ENCODE data around the gene MGAT2.
"Not testable (repeated sequence)": the region's sequence is repeated elsewhere in the genome, so short reads cannot be mapped to it uniquely, and the experiment has no call there.

MGAT2 gene

GRCh38 chr14:49620182-49621113, at the start of gene MGAT2, which contains the start of gene RPL36AL:
Gene MGAT2 (plus strand): TSS chr14:49620799. CDS start chr14:49621269, 470 bp downstream.
Gene RPL36AL (minus strand): TSS chr14:49620626. CDS start chr14:49619104, 1,522 bp downstream.
- H3K4me1 Mint-ChIP-seq (ENCODE audit: low read depth), result peaks cover 66% of the 10 kb centered on the region
- peak; percentile 97 for DNase-seq
- no peaks in the 10 kb centered on the region for H3K27me3 Mint-ChIP-seq
- H3K9me3 Mint-ChIP-seq, result no peaks in the 10 kb centered on the region
- H3K27ac Mint-ChIP-seq, result peak within 1 kb of the TSS; percentile 99
- H3K4me3 Mint-ChIP-seq, result peak within 1 kb of the TSS; percentile 99
- peaks cover 93% of the 10 kb centered on the region for H3K36me3 Mint-ChIP-seq (ENCODE audit: low read depth)

GRCh38 chr14:49574038-49574437, 46.6 kb upstream of the MGAT2 start:
- Mint-ChIP-seq H3K27ac (no peak overlapping the region), H3K4me3 (no peak overlapping the region), H3K36me3 (ENCODE audit: low read depth) (peaks cover 81% of the 10 kb centered on the region), H3K9me3 (peaks cover 6% of the 10 kb centered on the region), H3K27me3 (no peaks in the 10 kb centered on the region), H3K4me1 (ENCODE audit: low read depth) (peaks cover 38% of the 10 kb centered on the region)
- no peak for DNase-seq

- H3K27ac Mint-ChIP-seq, result peak overlapping the region; percentile 65
Measured at GRCh38 chr14:49578141-49578540, 42.5 kb upstream of the MGAT2 start.

GRCh38 chr14:49579841-49580240, 40.8 kb upstream of the MGAT2 start:
- Mint-ChIP-seq H3K27me3 (no peaks in the 10 kb centered on the region), H3K27ac (peak overlapping the region; percentile 31), H3K36me3 (ENCODE audit: low read depth) (peaks cover 84% of the 10 kb centered on the region), H3K4me1 (ENCODE audit: low read depth) (peaks cover 69% of the 10 kb centered on the region), H3K9me3 (no peaks in the 10 kb centered on the region), H3K4me3 (no peak overlapping the region)
- no peak for DNase-seq

More at GRCh38 chr14:49578141-49578540, 42.5 kb upstream of the MGAT2 start:
- no peak for DNase-seq
- no peaks in the 10 kb centered on the region for H3K27me3 Mint-ChIP-seq
- H3K4me1 Mint-ChIP-seq (ENCODE audit: low read depth), result peaks cover 70% of the 10 kb centered on the region
- H3K4me3 Mint-ChIP-seq, result no peak overlapping the region
- H3K9me3 Mint-ChIP-seq, result no peaks in the 10 kb centered on the region
- H3K36me3 Mint-ChIP-seq (ENCODE audit: low read depth), result peaks cover 84% of the 10 kb centered on the region

GRCh38 chr14:49581209-49582112, 39.1 kb upstream of the MGAT2 start:
- Mint-ChIP-seq H3K4me3 (peak overlapping the region; percentile 92), H3K4me1 (ENCODE audit: low read depth) (peaks cover 66% of the 10 kb centered on the region)

GRCh38 chr14:49582113-49582977, 38.3 kb upstream of the MGAT2 start:
- Mint-ChIP-seq H3K4me3 (peak overlapping the region; percentile 92), H3K27ac (peak overlapping the region; percentile 100), H3K27me3 (peaks cover 4% of the 10 kb centered on the region), H3K9me3 (no peaks in the 10 kb centered on the region), H3K4me1 (ENCODE audit: low read depth) (peaks cover 64% of the 10 kb centered on the region), H3K36me3 (ENCODE audit: low read depth) (peaks cover 76% of the 10 kb centered on the region)
- peak; percentile 32 for DNase-seq

More at GRCh38 chr14:49581209-49582112, 39.1 kb upstream of the MGAT2 start:
- Mint-ChIP-seq H3K9me3 (no peaks in the 10 kb centered on the region), H3K27ac (peak overlapping the region; percentile 100), H3K27me3 (peaks cover 3% of the 10 kb centered on the region), H3K36me3 (ENCODE audit: low read depth) (peaks cover 84% of the 10 kb centered on the region)
- DNase-seq, result peak; percentile 48

- Mint-ChIP-seq H3K4me3 (peak overlapping the region; percentile 92), H3K36me3 (ENCODE audit: low read depth) (peaks cover 67% of the 10 kb centered on the region), H3K27me3 (peaks cover 4% of the 10 kb centered on the region), H3K27ac (peak overlapping the region; percentile 100), H3K9me3 (no peaks in the 10 kb centered on the region), H3K4me1 (ENCODE audit: low read depth) (peaks cover 58% of the 10 kb centered on the region)
- no peak for DNase-seq
Measured at GRCh38 chr14:49583629-49584028, 37.0 kb upstream of the MGAT2 start.

- H3K4me3 Mint-ChIP-seq, result peak overlapping the region; percentile 92
- peaks cover 54% of the 10 kb centered on the region for H3K4me1 Mint-ChIP-seq (ENCODE audit: low read depth)
- H3K27ac Mint-ChIP-seq, result peak overlapping the region; percentile 100
- H3K36me3 Mint-ChIP-seq (ENCODE audit: low read depth), result peaks cover 63% of the 10 kb centered on the region
- DNase-seq, result peak; percentile 46
- no peaks in the 10 kb centered on the region for H3K9me3 Mint-ChIP-seq
- H3K27me3 Mint-ChIP-seq, result peaks cover 4% of the 10 kb centered on the region
Measured at GRCh38 chr14:49584058-49584457, 36.5 kb upstream of the MGAT2 start.

GRCh38 chr14:49584981-49585640, 35.5 kb upstream of the MGAT2 start:
- H3K27me3 Mint-ChIP-seq, result not testable (repeated sequence)

GRCh38 chr14:49585803-49586672, 34.6 kb upstream of the MGAT2 start, which contains the start of gene RPS29:
Gene RPS29 (minus strand): TSS chr14:49586380. CDS start chr14:49586346, 34 bp downstream.
- H3K27me3 Mint-ChIP-seq, result peaks cover 4% of the 10 kb centered on the region
- H3K9me3 Mint-ChIP-seq, result no peaks in the 10 kb centered on the region
- peaks cover 42% of the 10 kb centered on the region for H3K4me1 Mint-ChIP-seq (ENCODE audit: low read depth)
- peak within 1 kb of the TSS; percentile 100 for H3K27ac Mint-ChIP-seq
- peak within 1 kb of the TSS; percentile 92 for H3K4me3 Mint-ChIP-seq
- DNase-seq, result peak; percentile 100
- H3K36me3 Mint-ChIP-seq (ENCODE audit: low read depth), result peaks cover 51% of the 10 kb centered on the region

More at GRCh38 chr14:49584981-49585640, 35.5 kb upstream of the MGAT2 start:
- DNase-seq, result peak; percentile 57
- not testable (repeated sequence) for H3K9me3 Mint-ChIP-seq
- Mint-ChIP-seq H3K36me3 (ENCODE audit: low read depth) (peaks cover 55% of the 10 kb centered on the region), H3K27ac (peak overlapping the region; percentile 100), H3K4me3 (peak overlapping the region; percentile 92), H3K4me1 (ENCODE audit: low read depth) (peaks cover 45% of the 10 kb centered on the region)

GRCh38 chr14:49586673-49587460, 33.7 kb upstream of the MGAT2 start:
- Mint-ChIP-seq H3K27ac (peak overlapping the region; percentile 100), H3K4me3 (peak overlapping the region; percentile 92), H3K4me1 (ENCODE audit: low read depth) (peaks cover 35% of the 10 kb centered on the region), H3K36me3 (ENCODE audit: low read depth) (peaks cover 44% of the 10 kb centered on the region), H3K9me3 (no peaks in the 10 kb centered on the region), H3K27me3 (peaks cover 4% of the 10 kb centered on the region)
- DNase-seq, result peak; percentile 76

- peaks cover 19% of the 10 kb centered on the region for H3K36me3 Mint-ChIP-seq (ENCODE audit: low read depth)
- no peaks in the 10 kb centered on the region for H3K9me3 Mint-ChIP-seq
- H3K4me1 Mint-ChIP-seq (ENCODE audit: low read depth), result peaks cover 13% of the 10 kb centered on the region
- no peak overlapping the region for H3K27ac Mint-ChIP-seq
- H3K4me3 Mint-ChIP-seq, result no peak overlapping the region
- no peak for DNase-seq
- peaks cover 4% of the 10 kb centered on the region for H3K27me3 Mint-ChIP-seq
Measured at GRCh38 chr14:49589387-49589786, 31.2 kb upstream of the MGAT2 start.
